Measurements from ENCODE around the gene RNF217.

- TF ChIP-seq CTCF (IDR thresholded peaks at IDR 0.05) (no peak), FOXJ3 (CRISPR knock-in tag; IDR thresholded peaks at IDR 0.05; ENCODE audit: borderline replicate concordance) (no peak), ZNF423 (CRISPR knock-in tag; IDR thresholded peaks at IDR 0.05) (no peak)
- TF ChIP-seq, protein P1, sequence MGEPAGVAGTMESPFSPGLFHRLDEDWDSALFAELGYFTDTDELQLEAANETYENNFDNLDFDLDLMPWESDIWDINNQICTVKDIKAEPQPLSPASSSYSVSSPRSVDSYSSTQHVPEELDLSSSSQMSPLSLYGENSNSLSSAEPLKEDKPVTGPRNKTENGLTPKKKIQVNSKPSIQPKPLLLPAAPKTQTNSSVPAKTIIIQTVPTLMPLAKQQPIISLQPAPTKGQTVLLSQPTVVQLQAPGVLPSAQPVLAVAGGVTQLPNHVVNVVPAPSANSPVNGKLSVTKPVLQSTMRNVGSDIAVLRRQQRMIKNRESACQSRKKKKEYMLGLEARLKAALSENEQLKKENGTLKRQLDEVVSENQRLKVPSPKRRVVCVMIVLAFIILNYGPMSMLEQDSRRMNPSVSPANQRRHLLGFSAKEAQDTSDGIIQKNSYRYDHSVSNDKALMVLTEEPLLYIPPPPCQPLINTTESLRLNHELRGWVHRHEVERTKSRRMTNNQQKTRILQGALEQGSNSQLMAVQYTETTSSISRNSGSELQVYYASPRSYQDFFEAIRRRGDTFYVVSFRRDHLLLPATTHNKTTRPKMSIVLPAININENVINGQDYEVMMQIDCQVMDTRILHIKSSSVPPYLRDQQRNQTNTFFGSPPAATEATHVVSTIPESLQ (CRISPR knock-in tag; IDR thresholded peaks at IDR 0.05): no peak
These were observed 3.4 kb upstream of the RNF217 start for GRCh38 chr6:124958759-124959354.

All from WTC11 (cell line).